Upper lobe of right lung (tissue), 1 donor: ENCODE data around the gene AK8. TPM values are rescaled to one million over a fixed set of nuclear protein-coding genes. Genes with fewer than 3 reads are reported as not detected.

ENCODE experiments used
- ATAC-seq: fragments of 200-7000 bp; cut with Tn5 transposase; one replicate; pipeline ENCODE4 v1.9.1; 2020; ENCODE audit warnings: mild to moderate bottlenecking, moderate library complexity
- DNase-seq: peaks from one replicate; pipeline ENCODE4 v3.0.0-alpha.2; 2020
- H3K27ac ChIP-seq: fragments of 200-600 bp; one replicate; pipeline ENCODE4 v1.8.0; 2022
- H3K27me3 ChIP-seq: fragments of 200-600 bp; one replicate; pipeline ENCODE4 v1.8.0; 2022; ENCODE audit warnings: mild to moderate bottlenecking
- H3K36me3 ChIP-seq: fragments of 200-600 bp; one replicate; pipeline ENCODE4 v1.8.0; 2022
- H3K4me1 ChIP-seq: fragments of 200-600 bp; one replicate; pipeline ENCODE4 v1.8.0; 2022
- H3K4me3 ChIP-seq: fragments of 200-600 bp; one replicate; pipeline ENCODE4 v1.8.0; 2022; ENCODE audit warnings: mild to moderate bottlenecking
- H3K9me3 ChIP-seq: fragments of 200-600 bp; one replicate; pipeline ENCODE4 v1.8.0; 2022
- CTCF ChIP-seq: fragments of 200-600 bp; IDR thresholded peaks from one replicate; pipeline ENCODE4 v1.8.0; 2022; ENCODE audit warnings: antibody characterized with exemption
- intact Hi-C: fragments of 100-400 bp; cut with DNase I; formaldehyde crosslinking; loops from one replicate; pipeline ENCODE4 v1.11.0; 2022
- total RNA-seq: library from RNA; stranded (reverse); fragmentation: NEBNext Ultra II Directional; extraction: Animal tissue kit (Norgen Biotek cat#: 25700); gene quantifications from one replicate; pipeline ENCODE4 v1.2.1, GENCODE V29; 2021
- donor health status: DM: no; HTN: yes; CAD: no; lungs with severe emphysema.

Gene AK8
- total RNA-seq, 1 donor from 2014 or later, result 0.55 TPM

- peaks cover 75% of the 10 kb centered on the region for H3K36me3 ChIP-seq
- H3K4me1 ChIP-seq, result no peaks in the 10 kb centered on the region
- ATAC-seq, result no peak
- no peak overlapping the region for H3K4me3 ChIP-seq
- TF ChIP-seq CTCF, result no peak
- no peak for DNase-seq
- no peak overlapping the region for H3K27ac ChIP-seq
- intact Hi-C loops, result no loop called here
- no peaks in the 10 kb centered on the region for H3K9me3 ChIP-seq
- H3K27me3 ChIP-seq, result no peaks in the 10 kb centered on the region
Measured at GRCh38 chr9:132903574-132904492, 25.7 kb upstream of the AK8 start.

GRCh38 chr9:132901858-132902831 is 24.1 kb upstream of the AK8 start:
- no peaks in the 10 kb centered on the region for H3K9me3 ChIP-seq
- DNase-seq (no peak), ATAC-seq (peak; percentile 93)
- peak; percentile 95 for TF ChIP-seq CTCF
- no peaks in the 10 kb centered on the region for H3K4me1 ChIP-seq
- H3K27ac ChIP-seq, result no peak overlapping the region
- no peak overlapping the region for H3K4me3 ChIP-seq
- peaks cover 82% of the 10 kb centered on the region for H3K36me3 ChIP-seq
- no peaks in the 10 kb centered on the region for H3K27me3 ChIP-seq
- intact Hi-C loops, result no loop called here

GRCh38 chr9:132898051-132898450 is 20.0 kb upstream of the AK8 start:
- no peak for DNase-seq
- ATAC-seq, result no peak
- Histone ChIP-seq H3K4me3 (no peak overlapping the region), H3K27ac (no peak overlapping the region), H3K9me3 (no peaks in the 10 kb centered on the region), H3K36me3 (peaks cover 81% of the 10 kb centered on the region), H3K4me1 (peaks cover 6% of the 10 kb centered on the region), H3K27me3 (no peaks in the 10 kb centered on the region)
- intact Hi-C loops, result no loop called here
- TF ChIP-seq CTCF, result no peak

GRCh38 chr9:132896906-132897305 is 18.8 kb upstream of the AK8 start:
- Histone ChIP-seq H3K4me1 (peaks cover 6% of the 10 kb centered on the region), H3K27me3 (no peaks in the 10 kb centered on the region), H3K4me3 (no peak overlapping the region), H3K27ac (no peak overlapping the region), H3K9me3 (no peaks in the 10 kb centered on the region), H3K36me3 (peaks cover 73% of the 10 kb centered on the region)
- DNase-seq (no peak), ATAC-seq (no peak)
- intact Hi-C loops, result no loop called here
- no peak for TF ChIP-seq CTCF

- H3K27me3 ChIP-seq, result no peaks in the 10 kb centered on the region
- H3K4me3 ChIP-seq, result no peak overlapping the region
- no peak overlapping the region for H3K27ac ChIP-seq
- ATAC-seq (no peak), DNase-seq (no peak)
- peaks cover 6% of the 10 kb centered on the region for H3K4me1 ChIP-seq
- peaks cover 68% of the 10 kb centered on the region for H3K36me3 ChIP-seq
- intact Hi-C loops, result no loop called here
- TF ChIP-seq CTCF, result no peak
- H3K9me3 ChIP-seq, result no peaks in the 10 kb centered on the region
Measured at GRCh38 chr9:132896264-132896663, 18.2 kb upstream of the AK8 start.
